Right atrium auricular region (tissue), 2 donors: Measurements from ENCODE around the gene SNX20. TPM values are rescaled to one million over a fixed set of nuclear protein-coding genes. Genes with fewer than 3 reads are reported as not detected.

Experiments
- DNase-seq: peaks from one replicate; pipeline ENCODE4 v3.0.0-alpha.2; 2019; ENCODE audit warnings: low spot score
- H3K27ac ChIP-seq, 2 donors: fragments of 200-600 bp; sonication (generic); 1 replicate in 1 of 2; 2 replicates in 1 of 2; pipeline ENCODE4 v1.5.1; 2016 to 2019
- H3K27me3 ChIP-seq, 2 donors: fragments of 200-600 bp; sonication (generic); one replicate each; pipeline versions ENCODE4 v1.5.1 to v1.6.0; 2017 to 2019
- H3K36me3 ChIP-seq: fragments of 200-600 bp; sonication (generic); one replicate; pipeline ENCODE4 v1.5.1; 2016
- H3K4me1 ChIP-seq, 2 donors: fragments of 200-600 bp; sonication (generic); one replicate each; pipeline versions ENCODE4 v1.5.1 to v1.6.0; 2017 to 2019
- H3K4me3 ChIP-seq, 2 donors: fragments of 200-600 bp; sonication (generic); 1 replicate in 1 of 2; 2 replicates in 1 of 2; pipeline ENCODE4 v1.5.1; 2017 to 2019; ENCODE audit warnings: mild to moderate bottlenecking in 1 of 2, moderate library complexity in 1 of 2
- H3K9me3 ChIP-seq, 2 donors: fragments of 200-600 bp; sonication (generic); one replicate each; pipeline ENCODE4 v1.5.1; 2019
- CTCF ChIP-seq, 2 donors: fragments of 200-600 bp; sonication (generic); IDR thresholded peaks; one replicate each; pipeline ENCODE4 v1.5.1; 2019; ENCODE audit warnings: antibody characterized with exemption in 2 of 2
- total RNA-seq, 2 donors: library from RNA; depleted of rRNA; stranded (reverse); fragments of >200 nt; gene quantifications; one replicate each; pipeline ENCODE4 v1.1.0, GENCODE V29; 2016

Gene SNX20
- total RNA-seq, 2 donors from 2014 or later, result 0.89 to 1.9 TPM

- Histone ChIP-seq H3K4me1 (no peaks in the 10 kb centered on the region), H3K36me3 (no peaks in the 10 kb centered on the region), H3K9me3 (no peaks in the 10 kb centered on the region), H3K4me3 (no peak overlapping the region), H3K27ac (no peak overlapping the region), H3K27me3 (no peaks in the 10 kb centered on the region)
- TF ChIP-seq CTCF (IDR thresholded peaks at IDR 0.05), result no peak
- DNase-seq, result no peak
Measured at GRCh38 chr16:50640391-50640790, 40.7 kb downstream of the SNX20 start.

GRCh38 chr16:50638816-50639670 lies 42.1 kb downstream of the SNX20 start:
- Histone ChIP-seq H3K9me3 (no peaks in the 10 kb centered on the region), H3K4me1 (no peaks in the 10 kb centered on the region), H3K4me3 (no peak overlapping the region), H3K27ac (no peak overlapping the region), H3K36me3 (no peaks in the 10 kb centered on the region), H3K27me3 (no peaks in the 10 kb centered on the region)
- no peak for DNase-seq
- TF ChIP-seq CTCF (IDR thresholded peaks at IDR 0.05), result no peak

GRCh38 chr16:50637716-50638602 lies 43.2 kb downstream of the SNX20 start:
- DNase-seq, result no peak

GRCh38 chr16:50636753-50637374 lies 44.2 kb downstream of the SNX20 start:
- DNase-seq, result no peak
- H3K27me3 ChIP-seq, result no peaks in the 10 kb centered on the region
- no peaks in the 10 kb centered on the region for H3K36me3 ChIP-seq
- no peaks in the 10 kb centered on the region for H3K9me3 ChIP-seq
- H3K27ac ChIP-seq, result no peak overlapping the region
- H3K4me1 ChIP-seq, result no peaks in the 10 kb centered on the region
- TF ChIP-seq CTCF (IDR thresholded peaks at IDR 0.05), result no peak
- no peak overlapping the region for H3K4me3 ChIP-seq

More at GRCh38 chr16:50637716-50638602, 43.2 kb downstream of the SNX20 start:
- Histone ChIP-seq H3K27ac (no peak overlapping the region), H3K27me3 (no peaks in the 10 kb centered on the region), H3K9me3 (no peaks in the 10 kb centered on the region), H3K4me1 (no peaks in the 10 kb centered on the region), H3K4me3 (no peak overlapping the region), H3K36me3 (no peaks in the 10 kb centered on the region)
- TF ChIP-seq CTCF (IDR thresholded peaks at IDR 0.05), result no peak

GRCh38 chr16:50635505-50636392 lies 45.4 kb downstream of the SNX20 start:
- Histone ChIP-seq H3K4me3 (no peak overlapping the region), H3K27ac (no peak overlapping the region), H3K27me3 (no peaks in the 10 kb centered on the region), H3K4me1 (no peaks in the 10 kb centered on the region), H3K36me3 (no peaks in the 10 kb centered on the region), H3K9me3 (no peaks in the 10 kb centered on the region)
- TF ChIP-seq CTCF (IDR thresholded peaks at IDR 0.05), result no peak
- no peak for DNase-seq
